GM12878 (cell line): ENCODE data around the gene STXBP5. TPM values are rescaled to one million over a fixed set of nuclear protein-coding genes. Genes with fewer than 3 reads are reported as not detected.

Experiments used
- ATAC-seq: fragments of 200-7000 bp; cut with Tn5 transposase; 3 replicates; pipeline ENCODE4 v1.9.1; 2020; ENCODE audit warnings: mild to moderate bottlenecking, moderate library complexity
- BruUV-seq: library from RNA; stranded (reverse); fragments of 400-500 nt; replicated peaks from 2 replicates; lab custom pipeline; 2021; lab: Mats Ljungman, UMichigan
- CTCF ChIA-PET: fragments of 300-600 bp; sonication (Branson Sonifier 250); formaldehyde crosslinking; extraction: SDS; loops from one replicate; lab custom pipeline; 2021; ENCODE audit warnings: inconsistent platforms; lab: Yijun Ruan, JAX
- POLR2A ChIA-PET: fragments of 350-600 bp; formaldehyde crosslinking; extraction: SDS; loops from one replicate; lab custom pipeline; 2021; ENCODE audit warnings: inconsistent platforms; lab: Charles Lee
- RAD21 ChIA-PET: fragments of 300-600 bp; sonication (Branson Sonifier 250); formaldehyde crosslinking; loops from one replicate; lab custom pipeline; 2023; ENCODE audit warnings: antibody characterized with exemption; ENCODE audit not compliant: unreplicated experiment; lab: Charles Lee
- SMC1A ChIA-PET: fragments of 300-600 bp; sonication (Branson Sonifier 250); formaldehyde crosslinking; loops from one replicate; lab custom pipeline; 2023; ENCODE audit not compliant: unreplicated experiment, uncharacterized antibody; lab: Charles Lee
- DNase-seq: peaks from one replicate; pipeline ENCODE4 v3.0.0-alpha.2; 2011; ENCODE audit warnings: low read depth, low spot score
- FAIRE-seq: peaks from 3 replicates; lab custom pipeline; 2011; peaks lifted over from hg19 to GRCh38; lab: Jason Lieb, UNC
- H2AFZ ChIP-seq: 2 replicates; pipeline ENCODE4 v1.6.0; 2011; ENCODE audit warnings: low read depth, low read length, control low read depth; ENCODE audit not compliant: control insufficient read depth
- H3K27ac ChIP-seq: 2 replicates; pipeline ENCODE4 v1.5.1; 2011; ENCODE audit warnings: control low read depth; ENCODE audit not compliant: control insufficient read depth, insufficient read depth
- H3K27me3 ChIP-seq, 2 experiments: replicated peaks in 1 of 2; 2 replicates each; pipeline versions ENCODE4 v1.6.0 to v1.6.1; 2011; ENCODE audit warnings: low read length in 1 of 2; ENCODE audit not compliant: control insufficient read depth in 2 of 2, insufficient read depth in 2 of 2
- H3K36me3 ChIP-seq, 2 experiments: 2 replicates each; pipeline ENCODE4 v1.5.1; 2011; ENCODE audit warnings: low read length in 1 of 2; ENCODE audit not compliant: control insufficient read depth in 2 of 2, insufficient read depth in 2 of 2
- H3K4me1 ChIP-seq: 2 replicates; pipeline ENCODE4 v1.6.1; 2011; ENCODE audit warnings: mild to moderate bottlenecking, low read length, moderate library complexity, mixed read lengths; ENCODE audit not compliant: control insufficient read depth, insufficient read depth
- H3K4me2 ChIP-seq: 2 replicates; pipeline ENCODE4 v1.6.0; 2011; ENCODE audit warnings: control low read depth; ENCODE audit not compliant: control insufficient read depth, insufficient read depth
- H3K4me3 ChIP-seq: fragments of 200-600 bp; sonication (generic); 2 replicates; pipeline ENCODE4 v1.5.1; 2016
- H3K79me2 ChIP-seq: 2 replicates; pipeline ENCODE4 v1.6.0; 2011; ENCODE audit warnings: low read length; ENCODE audit not compliant: control insufficient read depth, insufficient read depth
- H3K9ac ChIP-seq: 2 replicates; pipeline ENCODE4 v1.8.0; 2011; ENCODE audit warnings: low read length, control low read depth, mixed read lengths; ENCODE audit not compliant: control insufficient read depth, insufficient read depth
- H3K9me3 ChIP-seq: replicated peaks from 3 replicates; pipeline ENCODE4 v1.5.1; 2011; ENCODE audit warnings: mild to moderate bottlenecking, low read length; ENCODE audit not compliant: control insufficient read depth, insufficient read depth
- H4K20me1 ChIP-seq: 2 replicates; pipeline ENCODE4 v1.6.0; 2011; ENCODE audit not compliant: control insufficient read depth, insufficient read depth
- MEF2B ChIP-seq: fragments of 450-650 bp; IDR thresholded peaks from 2 replicates; pipeline ENCODE4 v1.6.1; 2018; ENCODE audit warnings: mild to moderate bottlenecking, moderate library complexity; ENCODE audit not compliant: partially characterized antibody, poor library complexity, severe bottlenecking
- WGBS: methylation state at CpG from one replicate; pipeline ENCODE4 v1.1.6; 2016; ENCODE audit warnings: low lambda C conversion rate; ENCODE audit not compliant: insufficient replicate concordance, insufficient coverage; ENCODE audit errors: missing lambda C conversion rate; 5-methylcytosine and 5-hydroxymethylcytosine counted together
- in situ Hi-C: fragments of 300-500 bp; cut with MboI; formaldehyde crosslinking; loops from 9 replicates; pipeline ENCODE4 v1.14.3; 2018; ENCODE audit warnings: mixed read lengths
- intact Hi-C: fragments of 100-400 bp; cut with micrococcal nuclease; formaldehyde crosslinking; loops from one replicate; pipeline ENCODE4 v1.14.2; 2022; ENCODE audit not compliant: unreplicated experiment
- polyA plus RNA-seq, 11 experiments: library from polyadenylated mRNA; depleted of rRNA in 4 of 11; unstranded in 6 of 11; stranded (reverse) in 5 of 11; fragments of >200 nt; fragmentation: Nextera tagmentation in 4 of 11; fragmentation: Illumina TruSeq in 1 of 11; extraction: Ambion mirVana in 4 of 11; extraction: Trizol in 1 of 11; gene quantifications; 1 replicate in 1 of 11; 2 replicates in 10 of 11; pipeline versions ENCODE4 v1.2.1 to v1.2.3, GENCODE V29; 2011 to 2016; ENCODE audit warnings: inconsistent platforms in 2 of 11, missing spikeins in 2 of 11, low read depth in 1 of 11
- total RNA-seq, 4 experiments: library from RNA; depleted of rRNA in 3 of 4; stranded (reverse); fragments of >200 nt in 3 of 4; fragmentation: Illumina TruSeq in 1 of 4; extraction: Trizol in 1 of 4; gene quantifications; 2 replicates each; pipeline versions ENCODE4 v1.2.1 to v1.2.3, GENCODE V29; 2013 to 2021
- TF ChIP-seq, protein P1 (sequence below): fragments of 450-650 bp; IDR thresholded peaks from 2 replicates; pipeline ENCODE4 v1.6.1; 2016; ENCODE audit warnings: mild to moderate bottlenecking
- TF ChIP-seq, protein P2 (sequence below): fragments of 150-350 bp; IDR thresholded peaks from 2 replicates; pipeline ENCODE4 v1.6.1; 2016; ENCODE audit warnings: low read depth, low read length

The STXBP5 gene
- total and polyA plus RNA-seq, 10 of the 15 experiments (the other 5 are each of a cell fraction or from before 2014, with no cell fraction given): 1.4 to 13.2 (median 8.4) TPM

DNA sequence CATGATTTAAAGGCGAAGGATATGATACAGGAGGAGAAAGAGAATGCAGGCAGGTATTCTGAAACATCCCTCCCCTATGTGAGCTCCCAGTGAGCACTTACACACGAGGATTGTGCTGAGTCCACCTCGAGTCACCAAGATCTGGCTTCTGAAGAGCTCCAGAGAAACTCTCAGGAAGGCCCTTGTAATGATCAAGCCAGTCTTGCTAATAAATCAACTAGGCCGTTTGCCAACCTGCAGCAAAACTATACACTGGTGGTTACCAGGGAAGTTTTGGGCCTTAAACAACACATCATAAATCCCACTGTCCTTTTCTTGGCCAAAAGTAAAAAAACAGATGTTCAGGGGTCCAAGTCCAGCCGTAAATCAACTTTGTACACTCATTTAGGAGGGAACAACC lies 79.2 kb downstream of the STXBP5 start:
- FAIRE-seq: no peak
- ChIA-PET SMC1A (interaction anchor here (0.8 to 1.3 kb wide), 4 partner anchors 12 to 381 kb away, joined by 3 read pairs; no protein-coding TSS in a partner anchor), RAD21 (interaction anchor here (1.2 kb wide), 1 partner anchor 381 kb away, joined by 5 read pairs; no protein-coding TSS in a partner anchor), POLR2A (no interaction called here), CTCF (interaction anchor here (0.7 to 1.3 kb wide), 8 partner anchors 9 to 427 kb away, joined by 3 to 4 read pairs (median 3); no protein-coding TSS in a partner anchor)
- Histone ChIP-seq H3K9me3 (no peaks in the 10 kb centered on the region), H2AFZ (no peak overlapping the region), H3K79me2 (no peaks in the 10 kb centered on the region), H4K20me1 (no peaks in the 10 kb centered on the region), H3K27ac (no peak overlapping the region), H3K4me1 (no peaks in the 10 kb centered on the region), H3K27me3 (no peaks in the 10 kb centered on the region), H3K4me2 (no peak overlapping the region), H3K9ac (no peak overlapping the region), H3K4me3 (no peak overlapping the region), H3K36me3 (no peaks in the 10 kb centered on the region; a peak in 1 of 4 replicates)
- intact Hi-C loops (no loop called here), in situ Hi-C loops (loop anchor here (10.0 kb wide), 1 partner anchor 429 kb away; no protein-coding TSS in a partner anchor)
- 78% methylated on average over 5 of the region's 5 CpGs for WGBS
- TF ChIP-seq MEF2B: no peak
- TF ChIP-seq, protein P1, sequence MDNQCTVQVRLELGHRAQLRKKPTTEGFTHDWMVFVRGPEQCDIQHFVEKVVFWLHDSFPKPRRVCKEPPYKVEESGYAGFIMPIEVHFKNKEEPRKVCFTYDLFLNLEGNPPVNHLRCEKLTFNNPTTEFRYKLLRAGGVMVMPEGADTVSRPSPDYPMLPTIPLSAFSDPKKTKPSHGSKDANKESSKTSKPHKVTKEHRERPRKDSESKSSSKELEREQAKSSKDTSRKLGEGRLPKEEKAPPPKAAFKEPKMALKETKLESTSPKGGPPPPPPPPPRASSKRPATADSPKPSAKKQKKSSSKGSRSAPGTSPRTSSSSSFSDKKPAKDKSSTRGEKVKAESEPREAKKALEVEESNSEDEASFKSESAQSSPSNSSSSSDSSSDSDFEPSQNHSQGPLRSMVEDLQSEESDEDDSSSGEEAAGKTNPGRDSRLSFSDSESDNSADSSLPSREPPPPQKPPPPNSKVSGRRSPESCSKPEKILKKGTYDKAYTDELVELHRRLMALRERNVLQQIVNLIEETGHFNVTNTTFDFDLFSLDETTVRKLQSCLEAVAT: no peak
- TF ChIP-seq, protein P2, sequence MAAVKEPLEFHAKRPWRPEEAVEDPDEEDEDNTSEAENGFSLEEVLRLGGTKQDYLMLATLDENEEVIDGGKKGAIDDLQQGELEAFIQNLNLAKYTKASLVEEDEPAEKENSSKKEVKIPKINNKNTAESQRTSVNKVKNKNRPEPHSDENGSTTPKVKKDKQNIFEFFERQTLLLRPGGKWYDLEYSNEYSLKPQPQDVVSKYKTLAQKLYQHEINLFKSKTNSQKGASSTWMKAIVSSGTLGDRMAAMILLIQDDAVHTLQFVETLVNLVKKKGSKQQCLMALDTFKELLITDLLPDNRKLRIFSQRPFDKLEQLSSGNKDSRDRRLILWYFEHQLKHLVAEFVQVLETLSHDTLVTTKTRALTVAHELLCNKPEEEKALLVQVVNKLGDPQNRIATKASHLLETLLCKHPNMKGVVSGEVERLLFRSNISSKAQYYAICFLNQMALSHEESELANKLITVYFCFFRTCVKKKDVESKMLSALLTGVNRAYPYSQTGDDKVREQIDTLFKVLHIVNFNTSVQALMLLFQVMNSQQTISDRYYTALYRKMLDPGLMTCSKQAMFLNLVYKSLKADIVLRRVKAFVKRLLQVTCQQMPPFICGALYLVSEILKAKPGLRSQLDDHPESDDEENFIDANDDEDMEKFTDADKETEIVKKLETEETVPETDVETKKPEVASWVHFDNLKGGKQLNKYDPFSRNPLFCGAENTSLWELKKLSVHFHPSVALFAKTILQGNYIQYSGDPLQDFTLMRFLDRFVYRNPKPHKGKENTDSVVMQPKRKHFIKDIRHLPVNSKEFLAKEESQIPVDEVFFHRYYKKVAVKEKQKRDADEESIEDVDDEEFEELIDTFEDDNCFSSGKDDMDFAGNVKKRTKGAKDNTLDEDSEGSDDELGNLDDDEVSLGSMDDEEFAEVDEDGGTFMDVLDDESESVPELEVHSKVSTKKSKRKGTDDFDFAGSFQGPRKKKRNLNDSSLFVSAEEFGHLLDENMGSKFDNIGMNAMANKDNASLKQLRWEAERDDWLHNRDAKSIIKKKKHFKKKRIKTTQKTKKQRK: no peak
- no TSS peak for BruUV-seq
- no peak for DNase-seq
- ATAC-seq: no peak
